AG08395 (cell line): ENCODE results near the gene STX8.
A peak's percentile ranks its signal among the peaks of the same experiment; 100 is the strongest.
"Not testable (repeated sequence)": the region's sequence is repeated elsewhere in the genome, so short reads cannot be mapped to it uniquely, and the experiment has no call there.

Experiments
- DNase-seq: peaks from one replicate; pipeline ENCODE4 v3.0.0; 2012; ENCODE audit warnings: mixed read lengths, low spot score

The STX8 gene

GRCh38 chr17:9389111-9389527, 186.5 kb downstream of the STX8 start:
- DNase-seq: peak; percentile 31

- DNase-seq: no peak
Measured at GRCh38 chr17:9386401-9386800, 189.2 kb downstream of the STX8 start.

- DNase-seq: no peak
Measured at GRCh38 chr17:9383826-9384225, 191.8 kb downstream of the STX8 start.

- no peak for DNase-seq
Measured at GRCh38 chr17:9382626-9383025, 193.0 kb downstream of the STX8 start.

GRCh38 chr17:9381068-9381467, 194.6 kb downstream of the STX8 start:
- no peak for DNase-seq

- no peak for DNase-seq
Measured at GRCh38 chr17:9380361-9380760, 195.3 kb downstream of the STX8 start.

- DNase-seq: not testable (repeated sequence)
Measured at GRCh38 chr17:9376177-9376576, 199.4 kb downstream of the STX8 start.

GRCh38 chr17:9371019-9371418, 204.6 kb downstream of the STX8 start:
- DNase-seq: peak; percentile 70

GRCh38 chr17:9370467-9370866, 205.2 kb downstream of the STX8 start:
- no peak for DNase-seq

GRCh38 chr17:9368631-9369030, 207.0 kb downstream of the STX8 start:
- DNase-seq: no peak

GRCh38 chr17:9367156-9367555, 208.5 kb downstream of the STX8 start:
- no peak for DNase-seq

- DNase-seq: no peak
Measured at GRCh38 chr17:9364837-9365430, 210.7 kb downstream of the STX8 start.

GRCh38 chr17:9363440-9364350, 211.9 kb downstream of the STX8 start:
- DNase-seq: no peak

- DNase-seq: peak; percentile 75
Measured at GRCh38 chr17:9361188-9361955, 214.2 kb downstream of the STX8 start.

- peak; percentile 75 for DNase-seq
Measured at GRCh38 chr17:9360677-9361081, 214.9 kb downstream of the STX8 start.

GRCh38 chr17:9356488-9356911, 219.1 kb downstream of the STX8 start:
- DNase-seq: no peak

- DNase-seq: no peak
Measured at GRCh38 chr17:9355846-9356245, 219.8 kb downstream of the STX8 start.

- DNase-seq: not testable (repeated sequence)
Measured at GRCh38 chr17:9355231-9355630, 220.4 kb downstream of the STX8 start.

GRCh38 chr17:9350080-9350479, 225.5 kb downstream of the STX8 start:
- DNase-seq: peak; percentile 94

GRCh38 chr17:9346296-9346926, 229.2 kb downstream of the STX8 start:
- DNase-seq: peak; percentile 58

GRCh38 chr17:9343516-9343915, 232.1 kb downstream of the STX8 start:
- no peak for DNase-seq

- no peak for DNase-seq
Measured at GRCh38 chr17:9342225-9342624, 233.4 kb downstream of the STX8 start.
